SK-N-SH (cell line): ENCODE results near the gene HLA-DQB1. TPM values are rescaled to one million over a fixed set of nuclear protein-coding genes. Genes with fewer than 3 reads are reported as not detected.

Experiments used
- CTCF ChIA-PET: fragments of 300-600, 350-600 bp; formaldehyde crosslinking; extraction: SDS; loops from one replicate; lab custom pipeline; 2021; lab: Yijun Ruan, JAX
- POLR2A ChIA-PET: fragments of 350-600 bp; sonication (Branson Sonifier 250); formaldehyde crosslinking; extraction: SDS; loops from one replicate; lab custom pipeline; 2020; ENCODE audit warnings: antibody characterized with exemption, inconsistent platforms; lab: Yijun Ruan, JAX
- DNase-seq: peaks from one replicate; pipeline ENCODE4 v3.0.0; 2012
- H2AFZ ChIP-seq: fragments of 200-600 bp; sonication (generic); 2 replicates; pipeline ENCODE4 v1.8.1; 2016; ENCODE audit warnings: antibody characterized with exemption, mild to moderate bottlenecking, low read depth
- H3F3A ChIP-seq: fragments of 200-600 bp; sonication (generic); replicated peaks from 2 replicates; pipeline ENCODE3; 2016; ENCODE audit warnings: antibody characterized with exemption, mild to moderate bottlenecking; ENCODE audit not compliant: insufficient read depth
- H3K27ac ChIP-seq, 2 experiments: fragments of 200-500 bp in 1 of 2; fragments of 200-600 bp in 1 of 2; sonication (Bioruptor generic) in 1 of 2; sonication (generic), shearing (Covaris generic) in 1 of 2; 2 replicates each; pipeline versions ENCODE4 v1.5.1 to v1.6.1; 2014 to 2016; ENCODE audit warnings: low read depth in 2 of 2, inconsistent platforms in 1 of 2, low read length in 1 of 2, mild to moderate bottlenecking in 1 of 2, mixed read lengths in 1 of 2
- H3K27me3 ChIP-seq: fragments of 200-600 bp; sonication (generic), shearing (Covaris generic); 2 replicates; pipeline ENCODE4 v1.6.1; 2016; ENCODE audit warnings: mixed run types; ENCODE audit not compliant: insufficient read depth
- H3K36me3 ChIP-seq, 2 experiments: fragments of 200-500 bp in 1 of 2; fragments of 200-600 bp in 1 of 2; sonication (Bioruptor generic) in 1 of 2; sonication (generic) in 1 of 2; replicated peaks in 1 of 2; 2 replicates each; pipeline versions ENCODE3 to v1.5.1; 2014 to 2016; ENCODE audit warnings: low read length in 1 of 2, mild to moderate bottlenecking in 1 of 2; ENCODE audit not compliant: insufficient read depth in 2 of 2, control insufficient read depth in 1 of 2
- H3K4me1 ChIP-seq, 2 experiments: fragments of 200-500 bp in 1 of 2; fragments of 200-600 bp in 1 of 2; sonication (Bioruptor generic) in 1 of 2; sonication (generic), shearing (Covaris generic) in 1 of 2; 2 replicates each; pipeline versions ENCODE4 v1.5.1 to v1.6.1; 2014 to 2016; ENCODE audit warnings: low read depth in 1 of 2, low read length in 1 of 2, mixed run types in 1 of 2; ENCODE audit not compliant: insufficient read depth in 2 of 2, control insufficient read depth in 1 of 2
- H3K4me2 ChIP-seq: fragments of 200-600 bp; sonication (generic), shearing (Covaris generic); 2 replicates; pipeline ENCODE4 v1.6.1; 2017; ENCODE audit warnings: mixed run types
- H3K4me3 ChIP-seq, 2 experiments: fragments of 200-500 bp in 1 of 2; fragments of 200-600 bp in 1 of 2; sonication (Bioruptor generic) in 1 of 2; sonication (generic), shearing (Covaris generic) in 1 of 2; 2 replicates each; pipeline versions ENCODE4 v1.5.1 to v1.8.1; 2014 to 2016; ENCODE audit warnings: low read depth in 2 of 2, inconsistent platforms in 1 of 2, low read length in 1 of 2, mild to moderate bottlenecking in 1 of 2, mixed read lengths in 1 of 2, moderate library complexity in 1 of 2
- H3K79me2 ChIP-seq: fragments of 200-600 bp; sonication (generic); 2 replicates; pipeline ENCODE4 v1.8.1; 2017; ENCODE audit warnings: mild to moderate bottlenecking; ENCODE audit not compliant: insufficient read depth
- H3K9ac ChIP-seq: fragments of 200-600 bp; sonication (generic); 2 replicates; pipeline ENCODE4 v1.6.1; 2017; ENCODE audit warnings: mixed run types
- H3K9me2 ChIP-seq: fragments of 200-600 bp; sonication (generic); 2 replicates; pipeline ENCODE4 v1.6.1; 2017; ENCODE audit warnings: mixed run types
- H3K9me3 ChIP-seq: fragments of 200-600 bp; sonication (generic); 2 replicates; pipeline ENCODE4 v1.6.1; 2017; ENCODE audit warnings: mixed run types, mild to moderate bottlenecking, moderate library complexity
- H4K20me1 ChIP-seq: fragments of 200-600 bp; sonication (generic); 2 replicates; pipeline ENCODE4 v1.6.1; 2017; ENCODE audit warnings: mild to moderate bottlenecking, mixed run types; ENCODE audit not compliant: insufficient read depth
- CTCF ChIP-seq: fragments of 200-600 bp; sonication (generic); IDR thresholded peaks from 2 replicates; pipeline ENCODE4 v1.6.1; 2017; ENCODE audit warnings: antibody characterized with exemption, mild to moderate bottlenecking, moderate library complexity
- GATA2 ChIP-seq: sonication (generic); formaldehyde crosslinking; IDR thresholded peaks from 2 replicates; pipeline ENCODE4 v1.5.0; 2020; ENCODE audit warnings: mild to moderate bottlenecking, missing genetic modification reagents
- NRF1 ChIP-seq: IDR thresholded peaks from 2 replicates; pipeline ENCODE4 v1.6.1; 2012; ENCODE audit warnings: low read depth, mild to moderate bottlenecking, low read length
- POLR2AphosphoS5 ChIP-seq: IDR thresholded peaks from 2 replicates; pipeline ENCODE4 v1.6.1; 2012; ENCODE audit warnings: low read depth, low read length
- RFX5 ChIP-seq: IDR thresholded peaks from 2 replicates; pipeline ENCODE4 v1.6.1; 2012; ENCODE audit warnings: mild to moderate bottlenecking, improper control_type of control experiment, low read length
- SMC3 ChIP-seq: IDR thresholded peaks from 2 replicates; pipeline ENCODE4 v1.6.1; 2012; ENCODE audit warnings: low read depth, low read length, improper control_type of control experiment
- TCF12 ChIP-seq: IDR thresholded peaks from 2 replicates; pipeline ENCODE4 v1.4.0; 2012
- TEAD4 ChIP-seq: IDR thresholded peaks from 2 replicates; pipeline ENCODE4 v1.4.0; 2012; ENCODE audit warnings: mild to moderate bottlenecking, borderline replicate concordance; ENCODE audit not compliant: insufficient read depth
- WGBS: methylation state at CpG from one replicate; pipeline ENCODE4 v1.1.6; 2017; ENCODE audit warnings: low lambda C conversion rate; 5-methylcytosine and 5-hydroxymethylcytosine counted together
- polyA plus RNA-seq, 3 experiments: library from polyadenylated mRNA; depleted of rRNA; stranded (reverse); fragments of >200 nt; gene quantifications; 2 replicates each; pipeline ENCODE4 v1.2.3, GENCODE V29; 2012

Gene HLA-DQB1
- polyA plus RNA-seq, 1 of the 3 experiments (the other 2 are of a cell fraction): not detected

- Histone ChIP-seq H3K27me3 (no peaks in the 10 kb centered on the region), H3K9me2 (no peaks in the 10 kb centered on the region), H3K79me2 (no peaks in the 10 kb centered on the region), H3K36me3 (no peaks in the 10 kb centered on the region), H3K9ac (no peak overlapping the region), H3K4me2 (no peak overlapping the region), H3K4me3 (no peak overlapping the region), H2AFZ (no peak overlapping the region), H3K9me3 (no peaks in the 10 kb centered on the region), H4K20me1 (no peaks in the 10 kb centered on the region), H3K4me1 (no peaks in the 10 kb centered on the region), H3F3A (no peaks in the 10 kb centered on the region), H3K27ac (no peak overlapping the region)
- 2% methylated on average over 3 of the region's 3 CpGs for WGBS
- ChIA-PET POLR2A (no interaction called here), CTCF (no interaction called here)
- TF ChIP-seq GATA2 (CRISPR knock-in tag) (no peak), TCF12 (no peak), TEAD4 (no peak)
- no peak for DNase-seq
These were observed 55.7 kb downstream of the HLA-DQB1 start for GRCh38 chr6:32610682-32611296.

- POLR2A ChIA-PET: no interaction called here
- TF ChIP-seq RFX5 (peak; percentile 96), NRF1 (no peak), CTCF (no peak), POLR2AphosphoS5 (no peak), SMC3 (no peak)
- Histone ChIP-seq H3K4me2 (no peak overlapping the region), H3K9me3 (no peaks in the 10 kb centered on the region), H3K79me2 (no peaks in the 10 kb centered on the region), H3K9ac (no peak overlapping the region), H4K20me1 (no peaks in the 10 kb centered on the region), H3K4me1 (no peaks in the 10 kb centered on the region), H3K27ac (no peak overlapping the region), H3K36me3 (no peaks in the 10 kb centered on the region), H3F3A (no peaks in the 10 kb centered on the region), H3K27me3 (no peaks in the 10 kb centered on the region), H3K4me3 (no peak overlapping the region), H3K9me2 (no peaks in the 10 kb centered on the region), H2AFZ (no peak overlapping the region)
- CTCF ChIA-PET: no interaction called here
- under 1% methylated on average over 8 of the region's 8 CpGs for WGBS
- DNase-seq: peak; percentile 15
These were observed 56.5 kb downstream of the HLA-DQB1 start for GRCh38 chr6:32609731-32610640.

Other genes with a start within 250 kb of the HLA-DQB1 start
- gene HLA-DRA, start 226.8 kb downstream of the HLA-DQB1 start, polyA plus RNA-seq (2012; rRNA removed): 0.10 TPM in 1 of 2 replicates, not detected in the other
- gene HLA-DRB5, start 136.4 kb downstream of the HLA-DQB1 start, polyA plus RNA-seq (2012; rRNA removed): not detected in 2 replicates
- gene HLA-DRB1, start 76.8 kb downstream of the HLA-DQB1 start, polyA plus RNA-seq (2012; rRNA removed): not detected in 2 replicates
- gene HLA-DQA1, start 29.3 kb downstream of the HLA-DQB1 start, polyA plus RNA-seq (2012; rRNA removed): not detected in 2 replicates
- not detected in 2 replicates for gene HLA-DQA2, start 74.7 kb upstream of the HLA-DQB1 start, polyA plus RNA-seq (2012; rRNA removed)
- not detected in 2 replicates for gene HLA-DQB2, start 96.9 kb upstream of the HLA-DQB1 start, polyA plus RNA-seq (2012; rRNA removed)
- gene HLA-DOB, start 150.3 kb upstream of the HLA-DQB1 start, polyA plus RNA-seq (2012; rRNA removed): not detected in 2 replicates
- 14.0 and 19.9 TPM in 2 replicates for gene TAP2, start 172.1 kb upstream of the HLA-DQB1 start, polyA plus RNA-seq (2012; rRNA removed)
- gene PSMB8, start 177.4 kb upstream of the HLA-DQB1 start, polyA plus RNA-seq (2012; rRNA removed): 52.8 and 55.7 TPM in 2 replicates
- gene TAP1, start 187.0 kb upstream of the HLA-DQB1 start, polyA plus RNA-seq (2012; rRNA removed): 31.1 and 35.7 TPM in 2 replicates
- gene PSMB9, start 187.5 kb upstream of the HLA-DQB1 start, polyA plus RNA-seq (2012; rRNA removed): 52.4 and 83.7 TPM in 2 replicates